Smooth muscle cell (in vitro differentiated cells): Measurements from ENCODE around the gene TTPAL. TPM values are rescaled to one million over a fixed set of nuclear protein-coding genes. Genes with fewer than 3 reads are reported as not detected.
A peak's percentile ranks its signal among the peaks of the same experiment; 100 is the strongest.

Source experiments
- DNase-seq: peaks from one replicate; lab custom pipeline; 2025; ENCODE audit not compliant: unreplicated experiment; lab: John Stamatoyannopoulos, UW
- H2AFZ ChIP-seq: fragments of 200-600 bp; sonication (generic); 2 replicates; pipeline ENCODE4 v1.6.0; 2016; ENCODE audit warnings: antibody characterized with exemption, low read depth, mild to moderate bottlenecking
- H3F3A ChIP-seq: fragments of 200-600 bp; sonication (generic); 2 replicates; pipeline ENCODE4 v1.6.0; 2017; ENCODE audit warnings: antibody characterized with exemption, low read depth
- H3K27ac ChIP-seq: fragments of 200-600 bp; sonication (generic); 2 replicates; pipeline ENCODE4 v1.5.1; 2016; ENCODE audit warnings: low read depth, mild to moderate bottlenecking
- H3K27me3 ChIP-seq: fragments of 200-600 bp; sonication (generic); 2 replicates; pipeline ENCODE4 v1.6.1; 2016; ENCODE audit warnings: low read depth, mild to moderate bottlenecking
- H3K36me3 ChIP-seq: fragments of 200-600 bp; sonication (generic); 2 replicates; pipeline ENCODE4 v1.5.1; 2016; ENCODE audit warnings: low read depth
- H3K4me1 ChIP-seq: fragments of 200-600 bp; sonication (generic); 2 replicates; pipeline ENCODE4 v1.5.1; 2016; ENCODE audit warnings: low read depth
- H3K4me2 ChIP-seq: fragments of 200-600 bp; sonication (generic); 2 replicates; pipeline ENCODE4 v1.6.0; 2016; ENCODE audit warnings: mild to moderate bottlenecking
- H3K4me3 ChIP-seq: fragments of 200-600 bp; sonication (generic); 2 replicates; pipeline ENCODE4 v1.5.1; 2016; ENCODE audit warnings: mild to moderate bottlenecking
- H3K79me2 ChIP-seq: fragments of 200-600 bp; sonication (generic); 2 replicates; pipeline ENCODE4 v1.6.0; 2016; ENCODE audit warnings: low read depth, mild to moderate bottlenecking
- H3K9ac ChIP-seq: fragments of 200-600 bp; sonication (generic); 2 replicates; pipeline ENCODE4 v1.6.0; 2016; ENCODE audit warnings: low read depth
- H3K9me3 ChIP-seq: fragments of 200-600 bp; sonication (generic); replicated peaks from 2 replicates; pipeline ENCODE4 v1.5.1; 2016; ENCODE audit warnings: low read depth
- H4K20me1 ChIP-seq: fragments of 200-600 bp; sonication (generic); 2 replicates; pipeline ENCODE4 v1.6.0; 2016; ENCODE audit warnings: low read depth
- WGBS: methylation state at CpG from one replicate; pipeline ENCODE4 v1.1.7; 2016; ENCODE audit warnings: low lambda C conversion rate; 5-methylcytosine and 5-hydroxymethylcytosine counted together
- polyA plus RNA-seq: library from polyadenylated mRNA; unstranded; fragments of >200 nt; fragmentation: Nextera tagmentation; extraction: Ambion mirVana; gene quantifications from 2 replicates; pipeline ENCODE4 v1.2.1, GENCODE V29; 2016
- total RNA-seq: library from RNA; depleted of rRNA; stranded (reverse); fragments of >200 nt; gene quantifications from 2 replicates; pipeline ENCODE4 v1.2.3, GENCODE V29; 2014
- TF ChIP-seq, protein P1 (sequence below): fragments of 200-600 bp; sonication (generic); IDR thresholded peaks from 2 replicates; pipeline ENCODE4 v1.5.1; 2017; ENCODE audit warnings: borderline replicate concordance, mild to moderate bottlenecking, antibody characterized with exemption; ENCODE audit not compliant: insufficient read depth, poor library complexity, severe bottlenecking

The TTPAL gene
- total and polyA plus RNA-seq, 2 experiments from 2014 or later, result 5.6 to 5.8 TPM

DNA sequence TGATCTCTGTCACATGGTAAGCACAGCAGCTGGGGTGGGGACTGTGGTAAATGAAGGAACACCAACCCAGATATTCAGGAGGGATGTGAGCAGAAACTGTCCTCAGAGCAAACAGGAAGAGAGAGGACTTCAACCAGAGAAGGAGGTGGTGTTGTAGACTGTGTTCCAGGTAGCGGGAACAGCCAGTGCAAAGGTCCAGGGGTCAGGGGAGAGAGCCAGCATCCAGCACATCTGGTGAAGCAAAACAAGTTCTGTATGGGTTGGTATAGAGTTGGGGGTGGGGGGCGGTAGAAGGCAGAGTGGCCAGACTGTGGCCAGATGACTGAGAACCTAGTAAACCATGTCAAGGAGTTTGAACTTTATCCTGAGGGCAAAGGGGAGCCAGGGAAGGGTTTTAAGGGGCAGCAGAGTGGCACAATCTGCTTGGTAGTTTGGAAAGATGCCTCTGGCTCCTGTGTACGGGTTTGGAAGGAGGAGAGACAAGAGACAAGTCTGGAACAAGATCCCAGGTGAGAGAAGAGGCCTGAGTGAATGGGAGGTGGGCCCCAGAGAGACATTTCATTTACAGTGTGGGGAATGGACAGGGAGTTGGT is 27.8 kb upstream of the TTPAL start:
- TF ChIP-seq, protein P1, sequence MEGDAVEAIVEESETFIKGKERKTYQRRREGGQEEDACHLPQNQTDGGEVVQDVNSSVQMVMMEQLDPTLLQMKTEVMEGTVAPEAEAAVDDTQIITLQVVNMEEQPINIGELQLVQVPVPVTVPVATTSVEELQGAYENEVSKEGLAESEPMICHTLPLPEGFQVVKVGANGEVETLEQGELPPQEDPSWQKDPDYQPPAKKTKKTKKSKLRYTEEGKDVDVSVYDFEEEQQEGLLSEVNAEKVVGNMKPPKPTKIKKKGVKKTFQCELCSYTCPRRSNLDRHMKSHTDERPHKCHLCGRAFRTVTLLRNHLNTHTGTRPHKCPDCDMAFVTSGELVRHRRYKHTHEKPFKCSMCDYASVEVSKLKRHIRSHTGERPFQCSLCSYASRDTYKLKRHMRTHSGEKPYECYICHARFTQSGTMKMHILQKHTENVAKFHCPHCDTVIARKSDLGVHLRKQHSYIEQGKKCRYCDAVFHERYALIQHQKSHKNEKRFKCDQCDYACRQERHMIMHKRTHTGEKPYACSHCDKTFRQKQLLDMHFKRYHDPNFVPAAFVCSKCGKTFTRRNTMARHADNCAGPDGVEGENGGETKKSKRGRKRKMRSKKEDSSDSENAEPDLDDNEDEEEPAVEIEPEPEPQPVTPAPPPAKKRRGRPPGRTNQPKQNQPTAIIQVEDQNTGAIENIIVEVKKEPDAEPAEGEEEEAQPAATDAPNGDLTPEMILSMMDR, result no peak
- Histone ChIP-seq H3K27ac (no peak overlapping the region), H3K27me3 (no peaks in the 10 kb centered on the region), H3K4me1 (no peaks in the 10 kb centered on the region), H3K36me3 (no peaks in the 10 kb centered on the region), H3K9me3 (no peaks in the 10 kb centered on the region), H4K20me1 (no peaks in the 10 kb centered on the region), H3F3A (no peaks in the 10 kb centered on the region), H3K4me2 (no peak overlapping the region), H3K79me2 (no peaks in the 10 kb centered on the region), H2AFZ (no peak overlapping the region), H3K9ac (no peak overlapping the region), H3K4me3 (no peak overlapping the region)
- 90% methylated on average over 3 of the region's 3 CpGs for WGBS
- no peak for DNase-seq

DNA sequence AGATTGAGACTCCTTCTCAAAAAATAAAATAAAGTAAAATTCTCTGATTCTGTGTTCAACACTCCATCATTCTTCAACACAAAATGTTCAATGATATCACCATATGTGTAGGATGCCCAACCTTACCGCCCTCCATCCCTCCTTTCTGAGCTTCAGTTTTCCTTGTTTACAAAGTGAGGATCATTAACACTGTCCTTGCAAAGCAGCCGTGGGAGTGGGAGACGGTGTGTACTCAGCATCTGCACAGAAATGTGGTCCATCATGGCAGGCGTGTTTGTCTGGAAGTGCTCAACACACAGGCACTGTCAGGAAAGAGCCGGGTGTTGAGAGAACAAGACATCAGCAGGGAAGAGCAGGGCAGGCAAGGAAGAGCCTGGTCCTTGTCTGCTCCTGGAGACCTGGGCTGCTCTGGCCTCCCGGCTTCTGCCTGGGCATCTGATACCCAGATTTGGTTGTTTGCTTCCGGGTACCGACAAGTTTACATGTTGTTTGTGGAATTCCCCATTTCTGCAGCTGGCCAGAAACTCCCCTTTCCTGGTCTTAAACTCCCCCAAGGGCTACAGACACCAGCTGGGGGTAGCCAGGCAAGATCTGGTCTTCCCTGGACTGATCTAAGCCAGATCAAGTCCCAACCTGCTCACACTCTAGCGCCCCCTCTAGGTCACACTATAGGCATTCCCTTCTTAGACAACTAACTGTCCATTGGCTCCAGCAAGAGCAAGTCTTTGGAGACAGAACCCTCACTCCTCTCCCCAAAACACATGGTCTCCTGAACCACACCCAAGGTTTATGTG is 26.7 kb upstream of the TTPAL start:
- Histone ChIP-seq H3F3A (no peaks in the 10 kb centered on the region), H3K9me3 (no peaks in the 10 kb centered on the region), H3K36me3 (no peaks in the 10 kb centered on the region), H3K27me3 (no peaks in the 10 kb centered on the region), H3K4me3 (no peak overlapping the region), H3K79me2 (no peaks in the 10 kb centered on the region), H3K27ac (no peak overlapping the region), H3K4me2 (no peak overlapping the region), H3K9ac (no peak overlapping the region), H2AFZ (no peak overlapping the region), H3K4me1 (no peaks in the 10 kb centered on the region), H4K20me1 (no peaks in the 10 kb centered on the region)
- WGBS, result 76% methylated on average over 9 of the region's 9 CpGs
- DNase-seq, result no peak
- TF ChIP-seq, protein P1, result peak; percentile 32

DNA sequence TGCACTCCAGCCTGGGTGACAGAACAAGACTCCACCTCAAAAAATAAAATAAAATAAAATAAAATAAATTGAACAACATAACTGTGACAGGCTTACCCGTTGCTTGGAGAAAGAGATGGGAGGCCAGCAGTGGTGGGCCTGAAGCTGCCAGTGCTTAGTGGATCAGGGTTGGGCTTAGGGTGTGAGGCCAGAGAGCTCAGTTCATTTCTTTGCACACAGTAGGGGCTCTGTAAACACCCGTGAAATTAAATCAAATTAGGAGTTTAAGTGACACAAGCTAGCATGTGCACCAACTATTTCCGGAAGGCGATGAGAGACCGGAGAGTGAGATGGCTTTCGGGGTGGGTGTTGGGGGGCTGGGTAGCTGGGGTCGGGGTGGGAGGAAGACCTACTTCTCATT is 25.8 kb upstream of the TTPAL start:
- DNase-seq, result no peak
- Histone ChIP-seq H3K9ac (no peak overlapping the region), H3K27me3 (no peaks in the 10 kb centered on the region), H2AFZ (no peak overlapping the region), H3F3A (no peaks in the 10 kb centered on the region), H3K4me3 (no peak overlapping the region), H3K79me2 (no peaks in the 10 kb centered on the region), H3K4me2 (no peak overlapping the region), H3K27ac (no peak overlapping the region), H3K4me1 (no peaks in the 10 kb centered on the region), H4K20me1 (no peaks in the 10 kb centered on the region), H3K9me3 (no peaks in the 10 kb centered on the region), H3K36me3 (no peaks in the 10 kb centered on the region)
- 88% methylated on average over 7 of the region's 7 CpGs for WGBS
- TF ChIP-seq, protein P1, result no peak
